K562 (cell line): ENCODE results near the gene LAT. TPM values are rescaled to one million over a fixed set of nuclear protein-coding genes. Genes with fewer than 3 reads are reported as not detected.

ENCODE experiments used
- ARID1B ChIP-seq: fragments of 450-650 bp; IDR thresholded peaks from 2 replicates; pipeline ENCODE4 v1.6.1; 2016; ENCODE audit warnings: antibody characterized with exemption, mild to moderate bottlenecking, inconsistent platforms
- ATF1 ChIP-seq, 2 experiments: fragments of 450-650 bp in 1 of 2; IDR thresholded peaks; 2 replicates each; pipeline ENCODE4 v1.6.1; 2016; ENCODE audit warnings: missing compliant biosample characterization in 1 of 2, missing genetic modification characterization in 1 of 2
- ETV6 ChIP-seq, 3 experiments: fragments of 150-350 bp in 1 of 3; sonication (generic) in 1 of 3; formaldehyde crosslinking in 1 of 3; IDR thresholded peaks; 2 replicates each; pipeline versions ENCODE4 v1.6.1 to v1.8.0; 2014 to 2022; ENCODE audit warnings: borderline replicate concordance in 2 of 3, low read depth in 2 of 3, antibody characterized with exemption in 1 of 3, low read length in 1 of 3, mild to moderate bottlenecking in 1 of 3, missing genetic modification reagents in 1 of 3
- NR2C1 ChIP-seq, 2 experiments: fragments of 450-650 bp; IDR thresholded peaks; 2 replicates each; pipeline ENCODE4 v1.6.1; 2017; ENCODE audit warnings: mild to moderate bottlenecking in 2 of 2, antibody characterized with exemption in 1 of 2, inconsistent platforms in 1 of 2, missing compliant biosample characterization in 1 of 2, missing genetic modification characterization in 1 of 2
- ZNF239 ChIP-seq: fragments of 250-450 bp; sonication (Bioruptor Pico); IDR thresholded peaks from 2 replicates; pipeline ENCODE4 v1.4.0; 2020; ENCODE audit warnings: mild to moderate bottlenecking
- polyA plus RNA-seq, 8 experiments: library from polyadenylated mRNA; depleted of rRNA in 4 of 8; stranded (reverse) in 5 of 8; unstranded in 3 of 8; fragments of >200 nt; fragmentation: Nextera tagmentation in 2 of 8; fragmentation: Illumina TruSeq in 1 of 8; extraction: Ambion mirVana in 2 of 8; extraction: Trizol in 1 of 8; gene quantifications; 2 replicates each; pipeline versions ENCODE4 v1.2.1 to v1.2.3, GENCODE V29; 2011 to 2014; ENCODE audit warnings: inconsistent platforms in 1 of 8, missing spikeins in 1 of 8
- total RNA-seq, 7 experiments: library from RNA; depleted of rRNA in 6 of 7; stranded (reverse); fragments of >200 nt in 6 of 7; fragmentation: Illumina TruSeq in 2 of 7; extraction: Trizol in 2 of 7; gene quantifications; 2 replicates each; pipeline versions ENCODE4 v1.2.1 to v1.2.3, GENCODE V29; 2011 to 2021; ENCODE audit warnings: low replicate concordance in 1 of 7
- TF ChIP-seq, protein P1 (sequence below): fragments of 200-600 bp; sonication (generic); IDR thresholded peaks from one replicate; pipeline ENCODE4 v1.6.1; 2012; ENCODE audit warnings: mild to moderate bottlenecking, low read depth, low read length, inconsistent platforms
- TF ChIP-seq, protein P2 (sequence below), 2 experiments: fragments of 250-450 bp in 1 of 2; fragments of 450-650 bp in 1 of 2; sonication (Bioruptor Pico) in 1 of 2; IDR thresholded peaks; 2 replicates each; pipeline versions ENCODE4 v1.6.1 to v1.8.0; 2016 to 2021; ENCODE audit warnings: mild to moderate bottlenecking in 2 of 2, moderate library complexity in 2 of 2, missing compliant biosample characterization in 1 of 2, missing genetic modification characterization in 1 of 2
- TF ChIP-seq, protein P3 (sequence below), 3 experiments: fragments of 200-800 bp in 1 of 3; fragments of 250-450 bp in 1 of 3; fragments of 450-650 bp in 1 of 3; sonication (Bioruptor Pico) in 1 of 3; sonication (Bioruptor generic) in 1 of 3; formaldehyde crosslinking in 1 of 3; IDR thresholded peaks; 2 replicates each; pipeline versions ENCODE4 v1.6.1 to v1.8.0; 2016 to 2022; ENCODE audit warnings: mild to moderate bottlenecking in 2 of 3, missing genetic modification characterization in 2 of 3, missing compliant biosample characterization in 1 of 3, moderate library complexity in 1 of 3

LAT gene
- total and polyA plus RNA-seq, 9 of the 15 experiments (the other 6 are each of a cell fraction or from before 2014, with no cell fraction given), result 0.40 to 4.2 (median 1.3) TPM

DNA sequence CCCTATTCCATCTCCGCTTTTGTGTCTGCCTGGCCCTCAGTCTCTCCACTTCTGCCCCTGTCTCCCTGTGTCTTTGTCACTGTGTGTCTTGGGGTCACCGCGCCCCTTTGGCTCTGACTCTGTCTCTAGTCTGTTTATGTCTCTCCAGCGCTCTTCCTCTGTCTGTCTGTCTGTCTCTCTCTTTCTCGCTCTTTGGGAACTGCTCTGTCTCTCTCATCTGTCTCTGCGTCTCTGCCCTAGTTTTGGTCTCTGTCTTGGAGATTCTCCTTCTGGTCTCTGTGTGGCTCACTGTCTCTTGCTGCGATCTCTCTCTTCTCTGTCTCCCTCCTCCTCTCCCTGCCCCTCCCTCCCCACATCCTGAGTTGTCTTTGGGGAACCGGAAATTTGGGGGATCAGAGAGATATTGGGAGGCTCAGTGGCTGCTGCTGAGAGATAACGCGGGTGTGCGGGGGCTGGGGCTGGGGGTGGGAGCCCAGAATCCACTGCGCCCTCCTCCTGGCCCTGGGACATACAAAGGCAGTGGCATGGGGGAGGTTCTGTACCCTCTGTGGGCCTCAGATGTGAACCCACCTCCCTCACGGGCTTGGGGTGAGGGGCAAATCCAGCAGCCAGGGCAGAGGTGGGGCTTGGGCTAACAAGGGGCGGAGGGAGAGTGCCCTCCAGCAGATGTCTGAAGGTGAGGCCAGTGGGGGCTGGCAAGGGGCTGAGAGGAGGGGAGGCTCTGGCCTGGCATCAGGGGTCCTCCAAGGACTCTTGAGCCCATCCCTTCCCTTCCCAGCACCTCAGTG is 24.4 kb downstream of the LAT start (continued):
- TF ChIP-seq, protein P1, sequence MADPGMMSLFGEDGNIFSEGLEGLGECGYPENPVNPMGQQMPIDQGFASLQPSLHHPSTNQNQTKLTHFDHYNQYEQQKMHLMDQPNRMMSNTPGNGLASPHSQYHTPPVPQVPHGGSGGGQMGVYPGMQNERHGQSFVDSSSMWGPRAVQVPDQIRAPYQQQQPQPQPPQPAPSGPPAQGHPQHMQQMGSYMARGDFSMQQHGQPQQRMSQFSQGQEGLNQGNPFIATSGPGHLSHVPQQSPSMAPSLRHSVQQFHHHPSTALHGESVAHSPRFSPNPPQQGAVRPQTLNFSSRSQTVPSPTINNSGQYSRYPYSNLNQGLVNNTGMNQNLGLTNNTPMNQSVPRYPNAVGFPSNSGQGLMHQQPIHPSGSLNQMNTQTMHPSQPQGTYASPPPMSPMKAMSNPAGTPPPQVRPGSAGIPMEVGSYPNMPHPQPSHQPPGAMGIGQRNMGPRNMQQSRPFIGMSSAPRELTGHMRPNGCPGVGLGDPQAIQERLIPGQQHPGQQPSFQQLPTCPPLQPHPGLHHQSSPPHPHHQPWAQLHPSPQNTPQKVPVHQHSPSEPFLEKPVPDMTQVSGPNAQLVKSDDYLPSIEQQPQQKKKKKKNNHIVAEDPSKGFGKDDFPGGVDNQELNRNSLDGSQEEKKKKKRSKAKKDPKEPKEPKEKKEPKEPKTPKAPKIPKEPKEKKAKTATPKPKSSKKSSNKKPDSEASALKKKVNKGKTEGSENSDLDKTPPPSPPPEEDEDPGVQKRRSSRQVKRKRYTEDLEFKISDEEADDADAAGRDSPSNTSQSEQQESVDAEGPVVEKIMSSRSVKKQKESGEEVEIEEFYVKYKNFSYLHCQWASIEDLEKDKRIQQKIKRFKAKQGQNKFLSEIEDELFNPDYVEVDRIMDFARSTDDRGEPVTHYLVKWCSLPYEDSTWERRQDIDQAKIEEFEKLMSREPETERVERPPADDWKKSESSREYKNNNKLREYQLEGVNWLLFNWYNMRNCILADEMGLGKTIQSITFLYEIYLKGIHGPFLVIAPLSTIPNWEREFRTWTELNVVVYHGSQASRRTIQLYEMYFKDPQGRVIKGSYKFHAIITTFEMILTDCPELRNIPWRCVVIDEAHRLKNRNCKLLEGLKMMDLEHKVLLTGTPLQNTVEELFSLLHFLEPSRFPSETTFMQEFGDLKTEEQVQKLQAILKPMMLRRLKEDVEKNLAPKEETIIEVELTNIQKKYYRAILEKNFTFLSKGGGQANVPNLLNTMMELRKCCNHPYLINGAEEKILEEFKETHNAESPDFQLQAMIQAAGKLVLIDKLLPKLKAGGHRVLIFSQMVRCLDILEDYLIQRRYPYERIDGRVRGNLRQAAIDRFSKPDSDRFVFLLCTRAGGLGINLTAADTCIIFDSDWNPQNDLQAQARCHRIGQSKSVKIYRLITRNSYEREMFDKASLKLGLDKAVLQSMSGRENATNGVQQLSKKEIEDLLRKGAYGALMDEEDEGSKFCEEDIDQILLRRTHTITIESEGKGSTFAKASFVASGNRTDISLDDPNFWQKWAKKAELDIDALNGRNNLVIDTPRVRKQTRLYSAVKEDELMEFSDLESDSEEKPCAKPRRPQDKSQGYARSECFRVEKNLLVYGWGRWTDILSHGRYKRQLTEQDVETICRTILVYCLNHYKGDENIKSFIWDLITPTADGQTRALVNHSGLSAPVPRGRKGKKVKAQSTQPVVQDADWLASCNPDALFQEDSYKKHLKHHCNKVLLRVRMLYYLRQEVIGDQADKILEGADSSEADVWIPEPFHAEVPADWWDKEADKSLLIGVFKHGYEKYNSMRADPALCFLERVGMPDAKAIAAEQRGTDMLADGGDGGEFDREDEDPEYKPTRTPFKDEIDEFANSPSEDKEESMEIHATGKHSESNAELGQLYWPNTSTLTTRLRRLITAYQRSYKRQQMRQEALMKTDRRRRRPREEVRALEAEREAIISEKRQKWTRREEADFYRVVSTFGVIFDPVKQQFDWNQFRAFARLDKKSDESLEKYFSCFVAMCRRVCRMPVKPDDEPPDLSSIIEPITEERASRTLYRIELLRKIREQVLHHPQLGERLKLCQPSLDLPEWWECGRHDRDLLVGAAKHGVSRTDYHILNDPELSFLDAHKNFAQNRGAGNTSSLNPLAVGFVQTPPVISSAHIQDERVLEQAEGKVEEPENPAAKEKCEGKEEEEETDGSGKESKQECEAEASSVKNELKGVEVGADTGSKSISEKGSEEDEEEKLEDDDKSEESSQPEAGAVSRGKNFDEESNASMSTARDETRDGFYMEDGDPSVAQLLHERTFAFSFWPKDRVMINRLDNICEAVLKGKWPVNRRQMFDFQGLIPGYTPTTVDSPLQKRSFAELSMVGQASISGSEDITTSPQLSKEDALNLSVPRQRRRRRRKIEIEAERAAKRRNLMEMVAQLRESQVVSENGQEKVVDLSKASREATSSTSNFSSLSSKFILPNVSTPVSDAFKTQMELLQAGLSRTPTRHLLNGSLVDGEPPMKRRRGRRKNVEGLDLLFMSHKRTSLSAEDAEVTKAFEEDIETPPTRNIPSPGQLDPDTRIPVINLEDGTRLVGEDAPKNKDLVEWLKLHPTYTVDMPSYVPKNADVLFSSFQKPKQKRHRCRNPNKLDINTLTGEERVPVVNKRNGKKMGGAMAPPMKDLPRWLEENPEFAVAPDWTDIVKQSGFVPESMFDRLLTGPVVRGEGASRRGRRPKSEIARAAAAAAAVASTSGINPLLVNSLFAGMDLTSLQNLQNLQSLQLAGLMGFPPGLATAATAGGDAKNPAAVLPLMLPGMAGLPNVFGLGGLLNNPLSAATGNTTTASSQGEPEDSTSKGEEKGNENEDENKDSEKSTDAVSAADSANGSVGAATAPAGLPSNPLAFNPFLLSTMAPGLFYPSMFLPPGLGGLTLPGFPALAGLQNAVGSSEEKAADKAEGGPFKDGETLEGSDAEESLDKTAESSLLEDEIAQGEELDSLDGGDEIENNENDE, result no peak
- TF ChIP-seq, protein P2, sequence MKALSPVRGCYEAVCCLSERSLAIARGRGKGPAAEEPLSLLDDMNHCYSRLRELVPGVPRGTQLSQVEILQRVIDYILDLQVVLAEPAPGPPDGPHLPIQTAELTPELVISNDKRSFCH (CRISPR knock-in tag; IDR thresholded peaks at IDR 0.05), result no peak
- TF ChIP-seq, protein P2 (tag; IDR thresholded peaks at IDR 0.05), result peak; percentile 86
- TF ChIP-seq NR2C1 (IDR thresholded peaks at IDR 0.05), result peak; percentile 23; the same call in 1 of the 2 replicates
- 0 out of 2 replicates have a peak, but pooled peaks have one; percentile 39 for TF ChIP-seq NR2C1 (tag; IDR thresholded peaks at IDR 0.05)
- TF ChIP-seq ETV6 (IDR thresholded peaks at IDR 0.05; ENCODE audit: borderline replicate concordance in 1 of 2, low read depth in 2 of 2, low read length in 1 of 2), result 0 out of 4 replicates have a peak, but pooled peaks of 1 of the 2 experiments have one; percentile 12
- no peak for TF ChIP-seq ETV6 (CRISPR knock-in tag; IDR thresholded peaks at IDR 0.05; ENCODE audit: borderline replicate concordance)
- TF ChIP-seq, protein P3, sequence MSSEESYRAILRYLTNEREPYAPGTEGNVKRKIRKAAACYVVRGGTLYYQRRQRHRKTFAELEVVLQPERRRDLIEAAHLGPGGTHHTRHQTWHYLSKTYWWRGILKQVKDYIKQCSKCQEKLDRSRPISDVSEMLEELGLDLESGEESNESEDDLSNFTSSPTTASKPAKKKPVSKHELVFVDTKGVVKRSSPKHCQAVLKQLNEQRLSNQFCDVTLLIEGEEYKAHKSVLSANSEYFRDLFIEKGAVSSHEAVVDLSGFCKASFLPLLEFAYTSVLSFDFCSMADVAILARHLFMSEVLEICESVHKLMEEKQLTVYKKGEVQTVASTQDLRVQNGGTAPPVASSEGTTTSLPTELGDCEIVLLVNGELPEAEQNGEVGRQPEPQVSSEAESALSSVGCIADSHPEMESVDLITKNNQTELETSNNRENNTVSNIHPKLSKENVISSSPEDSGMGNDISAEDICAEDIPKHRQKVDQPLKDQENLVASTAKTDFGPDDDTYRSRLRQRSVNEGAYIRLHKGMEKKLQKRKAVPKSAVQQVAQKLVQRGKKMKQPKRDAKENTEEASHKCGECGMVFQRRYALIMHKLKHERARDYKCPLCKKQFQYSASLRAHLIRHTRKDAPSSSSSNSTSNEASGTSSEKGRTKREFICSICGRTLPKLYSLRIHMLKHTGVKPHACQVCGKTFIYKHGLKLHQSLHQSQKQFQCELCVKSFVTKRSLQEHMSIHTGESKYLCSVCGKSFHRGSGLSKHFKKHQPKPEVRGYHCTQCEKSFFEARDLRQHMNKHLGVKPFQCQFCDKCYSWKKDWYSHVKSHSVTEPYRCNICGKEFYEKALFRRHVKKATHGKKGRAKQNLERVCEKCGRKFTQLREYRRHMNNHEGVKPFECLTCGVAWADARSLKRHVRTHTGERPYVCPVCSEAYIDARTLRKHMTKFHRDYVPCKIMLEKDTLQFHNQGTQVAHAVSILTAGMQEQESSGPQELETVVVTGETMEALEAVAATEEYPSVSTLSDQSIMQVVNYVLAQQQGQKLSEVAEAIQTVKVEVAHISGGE (CRISPR knock-in tag; IDR thresholded peaks at IDR 0.05), result peak in 1 of 3 experiments; percentile 78; a peak in 2 of 6 replicates
- TF ChIP-seq ATF1 (CRISPR knock-in tag; IDR thresholded peaks at IDR 0.05), result no peak
- TF ChIP-seq ATF1 (tag; IDR thresholded peaks at IDR 0.05), result 0 out of 2 replicates have a peak, but pooled peaks have one; percentile 26
- peak; percentile 32; the same call in 1 of the 2 replicates for TF ChIP-seq ZNF239 (CRISPR knock-in tag)
- peak; percentile 98 for TF ChIP-seq ARID1B
